PC-3 (cell line): ENCODE measurements around the gene EFHC1.

Source experiments
- EZH2phosphoT487 ChIP-seq: fragments of 300-600 bp; sonication (generic); IDR thresholded peaks from 2 replicates; pipeline ENCODE4 v1.6.1; 2018; ENCODE audit warnings: mild to moderate bottlenecking, antibody characterized with exemption, low read length, borderline replicate concordance
- TF ChIP-seq, protein P1 (sequence below): fragments of 300-600 bp; sonication (generic); conservative IDR thresholded peaks from 2 replicates; pipeline ENCODE4 v1.5.1; 2017; ENCODE audit warnings: antibody characterized with exemption, low read depth, mild to moderate bottlenecking, low read length

DNA sequence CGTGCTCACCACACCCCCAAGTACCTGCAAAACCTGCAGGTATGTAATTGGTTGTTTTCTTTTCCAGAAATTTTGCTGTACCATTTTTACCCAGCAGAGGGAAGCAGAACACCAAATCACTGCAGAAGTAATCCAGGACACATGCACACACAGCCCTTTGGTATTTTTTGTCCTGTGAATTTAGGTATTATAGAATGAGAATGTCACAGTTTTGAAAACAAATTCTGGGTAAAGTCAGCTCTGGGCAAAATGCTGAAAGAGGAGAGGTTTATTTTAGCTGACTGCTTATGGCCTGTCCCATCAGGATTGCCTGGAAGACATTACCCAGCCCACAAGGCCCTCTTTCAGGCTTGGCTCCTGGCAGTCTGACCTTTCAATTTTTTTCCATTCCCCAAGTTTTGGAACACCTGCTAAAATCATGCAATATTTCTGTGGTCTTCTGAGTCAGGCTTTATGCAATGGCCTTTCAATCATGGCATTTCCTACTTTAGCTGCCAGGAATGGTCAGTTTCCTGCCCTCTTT, 3.5 kb upstream of the EFHC1 start:
- no peak for TF ChIP-seq EZH2phosphoT487
- TF ChIP-seq, protein P1, sequence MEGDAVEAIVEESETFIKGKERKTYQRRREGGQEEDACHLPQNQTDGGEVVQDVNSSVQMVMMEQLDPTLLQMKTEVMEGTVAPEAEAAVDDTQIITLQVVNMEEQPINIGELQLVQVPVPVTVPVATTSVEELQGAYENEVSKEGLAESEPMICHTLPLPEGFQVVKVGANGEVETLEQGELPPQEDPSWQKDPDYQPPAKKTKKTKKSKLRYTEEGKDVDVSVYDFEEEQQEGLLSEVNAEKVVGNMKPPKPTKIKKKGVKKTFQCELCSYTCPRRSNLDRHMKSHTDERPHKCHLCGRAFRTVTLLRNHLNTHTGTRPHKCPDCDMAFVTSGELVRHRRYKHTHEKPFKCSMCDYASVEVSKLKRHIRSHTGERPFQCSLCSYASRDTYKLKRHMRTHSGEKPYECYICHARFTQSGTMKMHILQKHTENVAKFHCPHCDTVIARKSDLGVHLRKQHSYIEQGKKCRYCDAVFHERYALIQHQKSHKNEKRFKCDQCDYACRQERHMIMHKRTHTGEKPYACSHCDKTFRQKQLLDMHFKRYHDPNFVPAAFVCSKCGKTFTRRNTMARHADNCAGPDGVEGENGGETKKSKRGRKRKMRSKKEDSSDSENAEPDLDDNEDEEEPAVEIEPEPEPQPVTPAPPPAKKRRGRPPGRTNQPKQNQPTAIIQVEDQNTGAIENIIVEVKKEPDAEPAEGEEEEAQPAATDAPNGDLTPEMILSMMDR, result peak; percentile 91
